ENCODE measurements around the gene BRD4.
"Not testable (repeated sequence)": the region's sequence is repeated elsewhere in the genome, so short reads cannot be mapped to it uniquely, and the experiment has no call there.

The BRD4 gene

DNA sequence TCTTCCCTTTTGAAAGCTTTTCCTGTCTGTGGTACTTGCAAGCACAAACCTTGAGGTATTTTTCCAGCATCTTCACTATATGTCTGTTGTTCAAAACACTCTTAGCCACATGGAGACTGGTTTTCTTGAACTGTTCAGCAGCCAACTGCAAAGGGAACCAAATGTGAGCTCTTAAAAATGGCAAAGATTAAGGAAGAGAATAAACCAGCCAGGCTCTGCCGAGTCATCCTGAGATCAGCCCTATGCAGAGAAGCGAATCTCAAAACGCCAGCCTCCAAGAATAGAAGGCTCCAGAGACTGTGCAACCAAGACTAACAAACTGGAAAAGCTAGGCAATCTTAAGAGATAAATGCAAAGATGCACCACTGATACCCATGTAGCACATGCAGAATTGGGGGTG lies 26.6 kb upstream of the BRD4 start:
- no peak for DNase-seq

DNA sequence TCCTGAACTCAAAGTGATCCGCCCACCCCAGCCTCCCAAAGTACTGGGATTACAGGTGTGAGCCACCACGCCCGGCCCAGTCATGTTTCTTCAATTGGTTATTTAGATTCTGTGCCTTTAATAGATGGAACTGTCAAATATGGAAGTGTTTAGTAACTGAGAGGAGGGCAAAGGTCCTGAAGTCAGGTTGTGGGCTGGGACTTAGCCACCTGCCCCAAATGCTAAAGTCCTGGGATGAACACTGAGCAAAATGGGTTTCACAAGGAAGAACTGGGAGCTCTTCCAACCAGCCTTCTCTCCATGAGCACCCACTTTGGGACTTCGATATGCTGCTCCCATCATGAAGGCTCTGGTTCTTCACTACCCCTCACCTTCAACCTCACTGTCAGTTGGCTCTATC lies 25.6 kb upstream of the BRD4 start:
- DNase-seq, result no peak

DNA sequence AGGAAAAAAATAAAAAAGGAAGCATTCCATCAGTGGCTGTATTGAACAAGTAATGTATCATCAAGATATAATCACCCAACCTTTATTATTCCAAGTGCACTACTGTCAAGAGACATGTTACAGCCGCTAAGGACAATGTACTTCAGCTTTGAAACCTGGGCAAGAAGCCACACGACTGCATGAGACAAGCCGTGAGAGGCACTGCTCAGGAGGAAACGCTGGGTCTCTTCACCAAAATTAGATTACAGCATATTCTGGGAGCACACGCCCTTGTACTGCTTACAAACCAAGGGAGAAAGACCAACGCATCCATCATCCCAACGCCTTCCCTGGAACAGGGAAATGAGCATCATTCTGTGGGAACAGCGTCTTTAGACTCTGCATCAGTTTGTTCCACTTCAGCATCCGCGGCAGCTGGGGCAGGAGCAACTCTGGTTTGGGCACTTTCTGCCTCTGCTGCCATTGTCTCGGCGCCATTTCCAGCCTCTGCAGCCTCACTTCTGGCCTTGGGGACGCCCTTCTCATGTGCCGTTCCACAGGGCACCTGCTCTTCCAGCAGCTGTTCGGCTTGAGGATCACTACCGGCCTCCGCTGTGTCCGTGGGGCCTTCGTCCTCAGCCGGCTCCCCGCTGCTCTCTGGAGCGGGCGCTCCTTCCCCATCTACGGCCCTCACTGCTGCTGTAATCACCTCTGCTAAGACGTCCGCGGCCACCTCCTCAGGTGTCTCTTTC lies 22.4 kb upstream of the BRD4 start:
- no peak for DNase-seq

DNA sequence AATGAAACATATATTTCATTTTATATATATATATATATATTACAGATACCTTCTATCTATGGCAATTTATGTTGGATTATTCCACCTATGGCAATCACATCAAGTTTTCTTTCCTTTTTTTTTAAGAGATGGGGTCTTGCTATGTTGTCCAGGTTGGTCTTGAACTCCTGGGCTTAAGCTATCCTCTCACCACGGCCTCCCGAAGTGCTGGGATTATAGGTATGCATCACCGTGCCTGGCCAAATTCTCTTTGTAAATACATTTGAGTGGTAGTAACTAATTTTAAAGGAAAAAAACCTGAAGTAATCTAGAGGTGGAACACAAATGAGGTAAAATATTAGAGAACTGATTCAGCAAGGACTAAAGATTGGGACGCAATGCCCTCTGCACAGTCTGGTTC lies 21.6 kb upstream of the BRD4 start:
- no peak for DNase-seq

DNA sequence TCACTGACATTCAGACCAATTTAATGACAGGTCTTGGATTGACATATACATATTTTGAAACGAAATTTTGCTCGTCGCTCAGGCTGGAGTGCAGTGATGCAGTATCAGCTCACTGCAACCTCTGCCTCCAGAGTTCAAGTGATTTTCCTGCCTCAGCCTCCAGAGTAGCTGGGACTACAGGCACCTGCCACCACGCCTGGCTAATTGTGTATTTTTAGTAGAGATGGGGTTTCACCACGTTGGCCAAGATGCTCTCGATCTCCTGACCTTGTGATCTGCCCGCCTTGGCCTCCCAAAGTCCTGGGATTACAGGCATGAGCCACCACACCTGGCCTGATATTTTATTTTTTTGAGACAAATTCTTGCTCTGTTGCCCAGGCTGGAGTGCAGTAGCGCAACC lies 20.2 kb upstream of the BRD4 start:
- DNase-seq, result not testable (repeated sequence)

DNA sequence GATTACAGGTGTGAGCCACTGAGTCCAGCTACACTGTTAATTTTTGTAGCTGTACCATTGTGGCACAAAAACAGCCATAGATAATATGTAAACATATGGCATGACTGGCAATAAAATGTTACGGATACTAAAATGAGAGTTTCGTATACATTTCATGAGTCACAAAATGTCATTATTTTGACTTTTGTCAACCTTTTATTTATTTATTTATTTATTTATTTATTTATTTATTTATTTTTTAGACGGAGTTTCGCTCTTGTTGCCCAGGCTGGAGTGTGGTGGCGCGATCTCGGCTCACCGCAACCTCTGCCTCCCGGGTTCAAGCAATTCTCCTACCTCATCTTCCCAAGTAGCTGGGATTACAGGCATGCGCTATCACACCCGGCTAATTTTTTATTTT lies 9.0 kb upstream of the BRD4 start:
- DNase-seq, result not testable (repeated sequence)

DNA sequence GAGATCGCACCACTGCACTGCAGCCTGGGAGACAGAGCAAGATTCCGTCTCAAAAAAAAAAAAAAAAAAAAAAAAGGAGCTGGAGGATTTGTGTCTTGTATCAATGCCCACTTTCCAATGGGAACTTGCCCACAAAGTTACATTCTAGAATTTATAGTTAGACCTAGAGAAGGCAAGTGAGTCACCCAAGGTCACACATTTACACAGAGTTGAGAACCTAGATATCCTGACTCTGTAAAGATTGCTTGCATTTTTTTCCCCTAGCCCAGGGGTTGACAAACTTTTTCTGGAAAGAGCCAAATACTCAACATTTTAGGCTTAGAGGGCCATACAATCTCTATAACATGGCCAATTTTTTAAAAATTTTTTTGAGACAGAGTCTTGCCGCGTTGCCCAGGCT lies 7.7 kb upstream of the BRD4 start:
- no peak for DNase-seq

DNA sequence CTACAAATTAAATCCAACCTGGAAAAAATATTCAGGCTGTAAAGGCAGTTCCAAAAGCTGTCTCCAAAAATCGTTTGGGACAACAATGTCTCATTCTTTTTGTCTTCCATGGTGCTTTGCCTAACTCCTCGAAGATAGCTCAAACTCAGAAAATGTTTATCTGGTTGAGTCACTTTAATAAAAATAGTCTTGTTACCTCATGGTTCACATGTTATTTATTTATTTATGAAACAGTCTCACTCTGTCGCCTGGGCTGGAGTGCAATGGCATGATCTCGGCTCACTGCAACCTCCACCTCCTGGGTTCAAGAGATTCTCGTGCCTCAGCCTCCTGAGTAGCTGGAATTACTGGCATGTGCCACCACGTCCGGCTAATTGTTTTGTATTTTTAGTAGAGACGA lies 4.9 kb upstream of the BRD4 start:
- DNase-seq, result no peak

DNA sequence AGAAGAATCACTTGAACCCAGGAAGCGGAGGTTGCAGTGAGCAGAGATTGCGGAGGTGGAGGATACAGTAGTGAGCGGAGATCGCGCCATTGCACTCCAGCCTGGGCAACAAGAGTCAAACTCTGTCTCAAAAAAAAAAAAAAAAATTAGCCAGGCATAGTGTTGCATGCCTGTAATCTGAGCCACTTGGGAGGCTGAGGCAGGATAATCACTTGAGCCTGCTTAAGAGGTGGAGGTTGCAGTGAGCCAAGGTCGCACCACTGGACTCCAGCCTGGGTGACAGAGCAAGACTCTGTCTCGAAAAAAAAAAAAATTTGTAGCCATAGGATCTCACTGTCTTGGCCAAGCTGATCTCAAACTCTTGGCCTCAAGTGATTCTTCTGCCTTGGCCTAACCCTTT lies 3.7 kb upstream of the BRD4 start:
- DNase-seq, result not testable (repeated sequence)

DNA sequence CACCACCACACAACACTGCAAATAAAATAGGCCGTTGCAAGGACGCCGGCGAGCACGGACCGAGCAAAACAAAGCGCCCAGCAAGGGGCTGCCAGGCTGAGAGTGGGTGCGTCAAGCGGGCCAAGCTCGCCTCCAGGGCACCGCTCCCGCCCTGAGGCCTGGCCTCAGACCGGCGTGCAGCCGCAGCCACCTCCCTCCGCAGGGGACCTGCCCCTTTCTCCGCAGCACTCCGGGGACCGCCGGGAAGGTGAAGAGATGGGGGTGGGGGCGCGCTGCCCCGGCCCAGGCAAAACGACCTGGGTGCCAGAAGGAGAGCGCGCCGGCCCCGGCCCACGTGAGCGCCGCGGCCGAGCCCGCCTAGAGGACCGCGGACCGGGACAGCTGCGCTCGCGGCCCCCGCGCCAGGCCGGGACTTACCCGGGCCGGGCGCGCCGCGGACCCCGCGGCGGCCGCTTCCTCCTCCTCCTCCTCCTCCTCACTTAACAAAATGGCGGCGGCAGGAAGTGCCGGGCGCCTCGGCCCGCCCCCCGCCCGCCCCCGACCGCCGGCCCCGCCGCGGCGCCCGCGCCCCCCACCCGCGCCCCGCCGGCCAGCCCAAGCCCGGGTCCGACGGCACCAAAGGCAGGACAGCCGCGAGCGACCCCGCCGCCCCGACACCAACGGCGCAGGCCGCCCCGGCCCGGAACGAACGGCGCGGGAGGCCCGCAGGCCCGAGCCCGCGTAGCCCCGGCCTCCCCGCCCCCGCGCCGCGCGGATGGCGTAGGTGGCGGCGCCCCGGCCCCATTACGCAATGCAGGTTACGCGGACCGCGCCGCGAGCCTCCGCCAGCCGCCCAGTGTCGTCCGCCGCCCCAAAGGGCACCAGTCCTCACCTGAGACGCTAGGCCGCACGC lies 674 bp downstream of the BRD4 start:
- DNase-seq, result peak; percentile 63

DNA sequence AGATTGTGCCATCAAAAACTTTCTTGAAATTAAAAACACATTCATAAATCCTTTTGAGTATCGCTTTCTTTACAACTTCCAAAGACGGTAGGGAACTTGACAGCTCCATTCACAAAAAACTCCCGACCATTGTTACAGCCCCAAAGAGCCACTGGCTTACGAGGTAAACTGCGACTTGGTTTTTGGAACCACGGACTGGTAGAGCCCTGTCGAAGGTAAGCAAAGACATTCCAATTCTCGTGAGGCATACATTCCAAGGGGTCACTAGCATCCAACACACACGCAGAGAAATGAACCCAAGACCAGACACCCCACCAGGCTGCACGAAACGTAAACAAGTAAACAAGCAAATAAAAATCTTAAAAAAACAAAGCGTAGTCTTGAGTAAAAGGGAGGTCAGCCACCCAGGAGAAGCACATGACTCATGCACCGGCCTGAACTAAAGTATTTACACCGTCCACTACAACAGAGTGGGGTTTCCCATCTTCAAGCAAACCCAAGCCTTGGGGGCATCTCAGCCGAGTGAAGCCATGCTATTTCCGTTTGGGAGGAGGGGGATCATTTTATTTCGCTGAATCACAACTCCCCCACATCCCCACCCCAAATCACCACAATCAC lies 1.4 kb downstream of the BRD4 start:
- no peak for DNase-seq

DNA sequence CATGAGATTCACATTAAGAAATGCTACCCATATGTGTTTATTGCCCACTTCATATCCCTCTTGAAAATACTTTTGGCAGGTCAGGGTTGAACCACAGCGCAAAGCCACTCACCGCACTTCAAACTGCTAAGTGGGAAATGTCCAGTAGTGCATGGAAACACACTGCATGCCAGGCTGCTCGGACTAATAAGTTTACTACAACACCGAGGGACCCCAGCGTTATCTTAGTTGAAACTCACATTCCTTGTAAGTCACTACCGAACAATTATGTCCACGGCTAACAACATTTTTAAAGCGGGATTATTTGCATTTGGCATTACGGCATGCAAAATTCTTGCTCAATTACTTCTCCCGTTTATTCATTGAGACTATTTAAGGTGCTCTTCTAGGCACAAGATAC lies 4.0 kb downstream of the BRD4 start:
- DNase-seq, result no peak

DNA sequence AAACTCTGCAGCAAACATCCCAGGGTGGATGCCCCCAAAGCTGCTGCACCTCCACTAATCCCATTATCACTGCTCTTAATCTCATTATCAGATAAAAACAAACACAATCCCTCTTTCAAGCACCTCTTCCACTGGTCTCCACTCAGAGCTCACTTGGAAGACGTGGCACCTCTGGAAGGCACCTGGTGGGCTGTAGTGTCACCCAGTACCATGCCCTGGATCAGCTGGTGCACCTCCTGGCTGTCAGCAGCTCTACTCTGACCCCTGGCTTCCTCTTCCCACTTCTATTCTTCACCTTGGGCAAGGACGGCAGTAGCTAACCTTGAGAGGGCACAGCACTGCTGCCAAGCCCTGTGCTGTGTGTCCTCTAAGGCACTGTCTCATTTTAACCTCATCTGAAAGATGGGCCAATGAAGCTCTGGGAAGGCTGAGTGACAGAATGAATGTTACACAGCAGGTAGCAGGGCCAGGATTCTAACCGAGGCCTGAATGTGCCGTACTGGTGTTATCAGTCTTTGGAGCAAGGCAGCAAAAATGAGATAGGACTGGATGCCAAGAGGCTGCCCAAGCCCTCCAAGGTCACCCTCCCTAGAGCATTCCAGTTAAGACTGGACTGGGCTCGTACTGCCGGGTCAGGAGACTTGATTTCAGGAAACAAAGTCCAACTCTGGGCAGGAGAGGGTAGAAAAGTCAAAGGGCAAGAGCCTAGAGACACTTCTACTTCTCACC lies 7.4 kb downstream of the BRD4 start:
- no peak for DNase-seq

DNA sequence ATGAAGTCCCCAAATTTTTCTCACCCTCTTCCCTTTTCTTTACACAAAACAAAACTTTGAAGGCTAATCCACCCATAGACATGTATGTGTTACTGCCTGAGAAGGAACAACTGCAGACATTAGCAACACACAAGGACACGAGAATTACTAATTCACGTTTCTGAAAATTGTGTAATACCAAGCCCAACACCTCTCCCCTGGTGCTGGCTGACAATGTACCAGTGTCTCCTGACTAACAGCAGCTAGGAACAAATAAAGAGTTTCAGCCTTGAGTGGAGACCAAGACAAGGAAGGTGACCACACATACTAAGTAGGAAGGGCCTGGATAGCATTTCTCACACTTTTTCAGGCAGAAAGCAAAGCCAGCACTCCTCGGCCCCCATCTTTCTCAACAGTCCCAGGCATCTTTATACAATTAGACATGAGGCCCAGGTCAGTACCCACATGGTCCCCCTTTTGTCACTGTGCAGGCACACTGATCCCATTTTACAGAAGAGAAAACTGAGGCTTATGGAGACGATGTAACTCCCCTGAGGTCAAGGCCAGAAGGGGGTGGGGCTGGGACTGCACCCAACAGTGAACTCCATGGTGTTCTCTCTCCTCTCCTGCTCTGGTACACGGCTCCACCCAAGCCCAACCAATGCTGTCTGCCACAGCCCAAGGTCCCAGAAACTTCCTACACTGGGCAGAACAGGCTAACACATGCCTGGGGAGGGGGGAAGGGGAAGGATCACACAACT lies 8.7 kb downstream of the BRD4 start:
- DNase-seq, result no peak

DNA sequence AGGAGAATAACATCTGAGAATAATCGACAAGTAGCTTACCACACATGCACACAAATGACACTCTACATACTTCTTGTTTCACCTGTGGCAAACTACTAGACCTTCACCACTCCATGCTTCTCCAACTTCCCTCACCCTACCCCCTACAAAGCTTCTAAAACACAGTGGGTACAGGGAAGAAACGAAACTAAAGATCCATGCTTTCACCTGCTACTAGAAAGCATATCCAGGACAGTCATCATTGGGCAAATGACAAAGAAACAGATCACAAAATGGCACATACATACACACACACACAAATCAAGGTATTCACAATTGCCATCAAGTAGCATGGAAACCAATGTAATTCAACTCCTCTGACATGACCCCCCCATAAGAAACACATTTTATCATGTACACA lies 10.6 kb downstream of the BRD4 start:
- DNase-seq, result no peak

DNA sequence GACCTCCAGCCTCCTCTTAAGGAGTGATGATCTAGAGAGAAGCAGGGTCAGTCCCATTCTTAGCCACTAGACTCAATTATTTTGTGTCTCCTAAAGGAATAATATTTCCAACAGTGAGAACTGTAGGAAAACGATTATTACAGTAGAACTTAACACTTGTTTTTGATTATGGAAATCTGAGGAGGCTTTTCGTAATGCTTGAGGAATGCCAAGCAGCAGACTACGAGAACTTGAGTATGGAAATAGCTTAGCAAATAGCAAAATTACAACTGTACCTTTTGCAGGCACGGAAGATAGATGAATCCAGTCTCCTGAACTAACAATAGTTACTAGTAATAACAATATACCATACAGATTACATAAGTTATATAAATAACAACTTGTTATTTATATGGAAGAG lies 12.2 kb downstream of the BRD4 start:
- DNase-seq, result no peak

DNA sequence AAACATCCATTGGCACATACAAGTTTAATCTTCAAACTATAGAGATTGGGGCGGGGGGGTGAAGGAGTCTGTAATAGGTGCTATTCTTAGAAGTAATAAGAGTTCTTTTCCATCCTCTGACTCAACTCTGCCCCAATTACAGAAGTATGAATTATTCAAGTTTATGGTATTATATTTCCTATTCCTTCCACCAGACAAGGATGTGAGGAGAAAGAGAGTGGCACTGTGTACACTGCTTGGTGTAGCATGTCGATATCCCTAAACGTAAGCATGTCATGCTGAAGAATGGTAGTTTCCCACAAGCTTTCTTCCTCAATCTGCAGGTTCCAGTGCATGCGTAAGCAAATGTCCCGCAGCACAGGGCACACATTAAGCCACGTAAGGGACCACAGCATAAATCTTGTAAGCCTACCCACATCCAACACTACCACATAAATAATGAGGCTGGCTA lies 14.1 kb downstream of the BRD4 start:
- DNase-seq, result no peak

DNA sequence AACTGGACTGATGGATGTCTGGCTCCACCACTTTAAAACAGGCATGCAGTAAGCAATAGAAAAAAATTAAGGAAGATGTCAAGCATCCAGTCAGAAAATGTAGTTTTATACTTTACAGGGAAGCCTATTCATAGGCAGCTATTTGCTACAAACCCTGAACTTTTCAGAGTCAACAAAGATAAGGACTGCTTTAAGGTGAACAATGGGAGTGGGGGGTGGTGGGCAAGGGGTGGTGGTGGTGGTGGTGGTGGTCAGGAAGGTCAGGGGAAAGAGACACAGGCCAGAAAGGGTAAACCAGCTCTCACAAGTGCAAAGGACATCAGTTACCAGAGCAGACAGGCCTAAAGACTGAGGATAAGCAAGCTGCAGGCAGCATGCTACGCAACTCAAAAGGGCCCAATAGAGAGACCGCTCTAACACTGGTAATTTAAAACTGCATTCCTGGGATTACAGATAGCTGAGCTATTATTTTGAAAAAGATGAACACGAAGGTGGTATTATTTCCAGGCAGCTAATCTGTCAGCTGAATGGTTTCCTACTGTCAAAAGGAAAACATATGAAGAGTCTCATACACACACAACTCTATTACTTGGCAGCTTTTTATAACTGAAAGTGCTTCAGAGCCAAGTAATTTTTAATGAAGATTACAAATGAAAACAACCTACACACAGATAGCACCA lies 14.8 kb downstream of the BRD4 start:
- DNase-seq, result no peak

DNA sequence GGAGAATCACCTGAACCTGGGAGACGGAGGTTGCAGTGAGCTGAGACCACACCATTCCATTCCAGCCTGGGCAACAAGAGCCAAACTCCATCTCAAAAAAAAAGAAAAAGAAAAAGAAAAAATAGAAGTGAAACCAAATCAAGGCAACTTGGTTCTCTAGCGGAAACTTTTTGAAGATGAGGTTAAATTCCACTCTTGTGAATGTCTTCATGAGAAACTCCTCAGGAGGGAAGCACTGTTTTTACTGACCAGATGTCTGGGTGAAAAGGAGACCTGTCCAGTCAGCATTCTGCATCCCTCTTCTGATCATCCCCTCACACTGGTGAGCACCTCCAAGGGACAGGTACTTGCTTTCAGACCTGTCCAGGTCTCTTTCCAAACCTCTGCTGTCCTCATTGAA lies 15.8 kb downstream of the BRD4 start:
- DNase-seq, result no peak

DNA sequence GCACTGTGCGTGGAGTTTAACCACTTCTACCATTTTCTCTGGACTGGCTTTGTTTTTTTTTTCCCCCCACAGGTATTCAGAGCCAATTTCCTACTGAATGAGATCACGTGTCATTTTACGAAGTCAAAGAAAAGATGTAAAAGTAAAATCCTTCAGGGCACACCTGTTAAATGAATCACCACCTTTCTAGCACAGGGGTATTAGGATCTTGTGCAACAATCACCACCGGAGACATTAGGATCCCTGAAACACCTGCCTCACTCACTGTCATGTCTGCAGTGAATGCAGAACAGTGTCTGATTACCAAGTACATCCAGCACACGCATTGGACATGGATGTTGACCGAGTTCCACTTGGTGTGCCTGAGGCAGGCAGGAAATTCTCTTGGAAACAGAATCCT lies 17.2 kb downstream of the BRD4 start:
- no peak for DNase-seq

DNA sequence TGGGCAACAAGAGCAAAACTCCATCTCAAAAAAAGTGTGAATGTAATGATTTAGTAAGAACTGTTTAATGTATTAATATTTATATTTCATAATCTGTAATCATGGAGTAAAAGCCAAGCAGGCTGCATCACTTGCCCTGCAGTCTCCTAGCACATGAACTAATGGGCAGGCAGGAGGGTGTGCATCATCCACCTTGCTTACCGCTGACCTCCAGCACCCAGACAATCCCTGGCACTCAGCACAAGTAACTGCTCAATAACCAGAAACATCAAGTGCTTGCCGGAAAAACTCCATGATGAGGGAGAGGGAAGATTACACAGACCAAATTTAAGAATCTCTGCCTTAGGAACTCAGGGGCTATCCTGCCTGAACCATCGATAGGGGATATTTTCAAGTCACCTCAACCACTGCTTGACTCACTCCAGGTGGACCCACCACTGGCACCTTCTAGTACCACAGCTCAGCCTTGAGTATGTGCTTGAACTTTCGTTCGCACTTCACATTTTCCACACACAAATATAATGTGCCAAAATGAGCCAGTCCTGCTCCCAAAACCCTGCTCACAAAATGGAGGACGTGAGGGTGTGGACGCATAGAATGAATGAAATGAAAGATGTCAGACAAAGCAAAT lies 18.6 kb downstream of the BRD4 start:
- no peak for DNase-seq

Data from 8988T (cell line).